Naive thymus-derived CD8-positive, alpha-beta T cell (primary cell): ENCODE results near the gene LMF1. TPM values are rescaled to one million over a fixed set of nuclear protein-coding genes. Genes with fewer than 3 reads are reported as not detected.
A peak's percentile ranks its signal among the peaks of the same experiment; 100 is the strongest.
"Not testable (repeated sequence)": the region's sequence is repeated elsewhere in the genome, so short reads cannot be mapped to it uniquely, and the experiment has no call there.

Experiments
- ATAC-seq, 2 donors: fragments of 150-1000 bp; cut with Tn5 transposase in 1 of 2; sonication (Bioruptor Pico), chemical (Tn5 transposase) in 1 of 2; 1 replicate in 1 of 2; 2 replicates in 1 of 2; pipeline ENCODE4 v1.10.0; 2021; ENCODE audit warnings: mild to moderate bottlenecking in 2 of 2, moderate library complexity in 2 of 2
- POLR2A ChIA-PET: fragments of 350-600 bp; sonication (Branson Sonifier 250); formaldehyde crosslinking; loops from one replicate; lab custom pipeline; 2021; ENCODE audit warnings: antibody characterized with exemption; lab: Charles Lee
- DNase-seq, 10 donors: peaks; one replicate each; pipeline versions ENCODE4 v3.0.0 to v3.0.0-alpha.2; 2020 to 2022
- H3K27ac Mint-ChIP-seq, 10 donors: one replicate each; pipeline ENCODE4 v1.8.0; 2020 to 2022; ENCODE audit warnings: mild to moderate bottlenecking in 10 of 10, mixed read lengths in 10 of 10, moderate library complexity in 4 of 10, inconsistent platforms in 1 of 10
- H3K27me3 Mint-ChIP-seq, 5 donors: one replicate each; pipeline ENCODE4 v1.8.0; 2021 to 2022; ENCODE audit warnings: mixed read lengths in 5 of 5
- H3K36me3 Mint-ChIP-seq, 3 donors: one replicate each; pipeline ENCODE4 v1.8.0; 2020 to 2022; ENCODE audit warnings: mixed read lengths in 3 of 3, mild to moderate bottlenecking in 2 of 3, inconsistent platforms in 1 of 3
- H3K4me1 Mint-ChIP-seq, 4 donors: one replicate each; pipeline ENCODE4 v1.8.0; 2021 to 2022; ENCODE audit warnings: mixed read lengths in 4 of 4
- H3K4me3 Mint-ChIP-seq, 10 donors: one replicate each; pipeline ENCODE4 v1.8.0; 2020 to 2022; ENCODE audit warnings: mild to moderate bottlenecking in 10 of 10, mixed read lengths in 10 of 10, moderate library complexity in 6 of 10, inconsistent platforms in 1 of 10
- H3K9me3 Mint-ChIP-seq, 9 donors: one replicate each; pipeline ENCODE4 v1.8.0; 2020 to 2022; ENCODE audit warnings: mixed read lengths in 9 of 9, mild to moderate bottlenecking in 3 of 9, inconsistent platforms in 1 of 9, moderate library complexity in 1 of 9
- polyA plus RNA-seq, 3 donors: library from polyadenylated mRNA; unstranded; fragments of 300-500 nt; fragmentation: Illumina TruSeq; gene quantifications; one replicate each; pipeline ENCODE4 v1.2.3, GENCODE V29; 2021
- total RNA-seq, 8 experiments: library from RNA in 2 of 8; stranded (reverse) in 2 of 8; gene quantifications; one replicate each; pipeline ENCODE4 v1.2.3 and lab custom pipeline; 2021 to 2026

Gene LMF1
- total and polyA plus RNA-seq, 5 experiments from 2014 or later: 12.2 to 45.1 (median 13.6) TPM

DNA sequence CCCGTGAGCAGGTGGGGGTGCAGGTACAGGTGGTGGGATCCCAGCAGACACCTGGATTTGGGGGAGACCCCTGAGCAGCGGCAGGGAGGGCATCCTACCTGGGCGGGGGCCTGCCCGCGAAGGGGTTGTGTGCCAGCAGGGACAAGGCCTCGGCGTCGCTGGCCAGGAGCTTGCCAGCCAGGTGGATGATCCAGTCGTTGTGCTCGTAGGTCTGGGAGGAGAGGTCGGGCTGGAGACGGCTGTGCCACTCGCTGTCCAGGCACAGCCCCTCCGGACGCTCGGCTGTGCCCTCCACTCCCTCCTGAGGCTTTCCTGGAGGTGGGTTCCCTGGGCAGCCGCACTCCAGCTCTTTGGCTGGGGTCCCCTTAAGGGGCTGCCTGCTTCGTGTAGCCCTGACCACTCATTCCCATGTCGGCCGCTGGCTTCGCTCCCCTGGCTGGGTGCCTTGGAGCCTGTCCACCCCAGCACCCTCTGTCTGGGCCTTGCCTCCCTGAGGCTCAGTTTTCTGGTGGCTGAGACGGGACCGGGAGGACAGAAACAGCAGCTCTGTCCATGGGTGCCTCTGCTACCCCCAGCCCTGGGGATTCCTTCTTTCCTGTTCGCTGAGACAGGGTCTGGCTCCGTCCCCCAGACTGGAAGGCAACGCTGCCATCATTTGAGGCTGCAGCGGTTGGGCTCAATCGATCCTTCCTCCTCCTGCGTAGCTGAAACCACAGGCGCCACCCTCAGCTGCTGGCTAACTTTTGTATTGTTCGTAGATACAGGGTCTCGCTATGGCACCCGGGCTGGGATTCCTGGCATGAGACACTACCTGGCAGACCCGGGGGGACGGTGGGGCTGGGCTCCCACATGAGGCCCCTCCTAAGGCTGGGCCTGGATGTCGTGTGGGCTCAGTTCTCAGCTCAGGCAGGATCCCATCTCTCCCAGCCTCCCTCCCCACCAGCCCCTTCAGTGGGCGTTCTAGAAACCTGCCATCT is 101.7 kb downstream of the LMF1 start:
- Mint-ChIP-seq H3K27ac (no peak overlapping the region), H3K9me3 (peaks cover 0 to 9% (median 0%) of the 10 kb centered on the region in 9 donors), H3K27me3 (no peaks in the 10 kb centered on the region), H3K4me3 (no peak overlapping the region), H3K36me3 (peaks cover 0 to 22% (median 9%) of the 10 kb centered on the region in 3 donors), H3K4me1 (peaks cover 0 to 2% (median under 1%) of the 10 kb centered on the region in 4 donors)
- DNase-seq (no peak), ATAC-seq (no peak)
- POLR2A ChIA-PET: no interaction called here

DNA sequence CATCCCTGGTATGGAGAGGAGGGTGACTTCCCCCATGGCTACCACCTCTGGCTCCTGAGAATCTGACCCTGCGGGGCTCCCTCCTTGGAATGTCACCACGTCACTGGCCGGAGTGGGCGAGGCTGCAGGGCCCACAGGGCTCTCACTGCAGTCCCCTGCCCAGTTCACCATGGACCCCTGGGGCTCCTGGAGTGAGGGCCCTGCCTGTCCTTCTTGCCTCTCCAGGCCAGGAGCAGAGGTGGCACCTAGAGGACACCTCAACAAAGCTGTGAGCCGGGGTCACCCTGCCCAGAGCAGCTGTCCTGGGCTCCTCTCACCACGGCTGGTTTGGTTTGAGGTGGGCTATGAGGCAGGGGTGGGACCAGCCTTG is 102.4 kb downstream of the LMF1 start:
- ATAC-seq: no peak

DNA sequence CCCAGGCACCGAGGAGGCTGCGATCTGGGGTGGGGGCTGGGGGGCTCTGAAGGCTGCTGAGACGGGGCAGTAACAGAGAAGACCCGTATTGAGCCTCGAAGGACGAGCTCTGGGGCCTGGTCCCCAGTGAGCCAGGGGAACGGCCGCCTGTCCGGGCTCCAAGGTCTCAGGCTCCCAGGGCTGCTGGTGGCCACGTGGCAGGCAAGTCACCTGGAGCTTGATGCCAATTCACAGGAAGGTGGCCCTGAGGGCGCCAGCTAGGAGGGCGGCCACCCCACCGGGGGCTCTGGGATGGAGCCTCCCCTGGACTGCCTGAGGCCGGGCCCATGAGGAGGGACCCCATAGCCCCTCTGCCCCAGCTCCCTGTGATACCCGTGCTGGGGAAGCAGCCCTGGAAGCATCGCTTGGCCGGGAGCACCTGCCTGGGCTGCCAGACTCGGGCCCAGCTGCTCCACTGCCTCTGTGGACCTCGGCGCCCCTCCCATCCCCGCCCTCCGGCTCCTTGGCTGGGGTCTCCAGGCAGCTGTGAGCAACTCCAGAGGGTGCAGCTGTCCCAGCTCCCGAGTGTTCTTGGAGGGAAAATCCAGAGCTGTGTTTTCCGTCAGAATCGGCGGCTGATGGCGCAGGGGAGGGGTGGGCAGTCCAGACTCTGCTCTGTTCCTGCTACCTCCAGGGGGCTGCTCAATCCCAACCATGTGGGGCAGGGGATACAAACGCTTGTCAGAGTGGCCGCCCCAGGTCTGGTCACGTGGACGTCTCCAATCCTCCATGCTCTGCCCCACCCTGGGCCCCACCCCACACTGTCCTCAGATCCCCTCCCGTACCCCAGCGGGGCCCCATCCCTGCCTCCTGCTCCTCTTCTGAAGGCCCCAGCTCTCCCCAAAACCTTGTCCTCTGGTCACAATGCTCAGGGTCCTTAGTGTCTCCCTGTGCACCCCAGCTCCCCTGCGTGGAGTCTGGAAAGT is 103.1 kb downstream of the LMF1 start:
- H3K4me1 Mint-ChIP-seq: peaks cover 0 to 4% (median 1%) of the 10 kb centered on the region in 4 donors
- POLR2A ChIA-PET: no interaction called here
- no peak overlapping the region for H3K27ac Mint-ChIP-seq
- ATAC-seq: no peak
- peaks cover 0 to 16% (median 5%) of the 10 kb centered on the region in 3 donors for H3K36me3 Mint-ChIP-seq
- DNase-seq: peak in 1 of 10 donors; percentile 26
- no peak overlapping the region for H3K4me3 Mint-ChIP-seq
- no peaks in the 10 kb centered on the region for H3K27me3 Mint-ChIP-seq
- peaks cover 0 to 16% (median 7%) of the 10 kb centered on the region in 9 donors for H3K9me3 Mint-ChIP-seq

More for the DNA sequence above, 102.4 kb downstream of the LMF1 start:
- Mint-ChIP-seq H3K27ac (no peak overlapping the region), H3K36me3 (peaks cover 0 to 16% (median 5%) of the 10 kb centered on the region in 3 donors), H3K4me3 (no peak overlapping the region), H3K27me3 (no peaks in the 10 kb centered on the region), H3K9me3 (peaks cover 0 to 9% (median 2%) of the 10 kb centered on the region in 9 donors), H3K4me1 (peaks cover 0 to 3% (median 1%) of the 10 kb centered on the region in 4 donors)
- POLR2A ChIA-PET: no interaction called here
- peak in 1 of 10 donors; percentile 40 for DNase-seq

DNA sequence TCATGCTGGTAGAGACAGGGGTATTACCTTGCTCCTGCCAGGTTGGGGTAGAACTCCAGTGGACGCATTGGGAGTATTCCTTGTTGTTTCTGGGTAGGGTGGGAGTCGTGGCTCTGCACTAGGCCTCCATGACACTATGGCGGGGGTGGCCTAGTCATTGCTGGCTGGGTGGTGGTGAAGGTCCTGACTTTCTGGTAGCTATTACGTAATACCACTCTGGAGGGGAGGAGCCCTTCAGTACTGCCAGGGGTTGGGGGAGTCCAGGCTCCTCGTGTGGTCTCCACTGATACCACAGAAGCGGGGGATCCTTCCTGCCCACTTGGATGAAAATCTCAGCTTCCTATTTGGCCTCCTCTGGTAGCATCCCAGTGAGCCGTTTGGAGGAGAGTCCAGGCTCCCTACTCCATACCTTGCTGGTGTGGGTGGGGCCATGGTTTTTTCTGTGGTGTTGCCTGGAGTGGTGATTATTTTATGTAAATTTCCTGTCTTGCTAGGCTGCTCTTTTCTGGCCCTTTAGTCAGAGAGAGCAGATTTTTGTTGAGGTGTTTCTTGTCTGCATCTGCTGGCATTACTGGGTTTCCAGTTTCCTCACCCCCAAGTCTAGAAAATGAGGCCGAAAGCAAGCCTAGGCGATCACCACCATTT is 104.4 kb downstream of the LMF1 start:
- no peak overlapping the region for H3K27ac Mint-ChIP-seq
- DNase-seq: no peak
- no peaks in the 10 kb centered on the region for H3K27me3 Mint-ChIP-seq
- no peak for ATAC-seq
- H3K4me3 Mint-ChIP-seq: no peak overlapping the region
- peaks cover 0 to 23% (median 9%) of the 10 kb centered on the region in 9 donors for H3K9me3 Mint-ChIP-seq
- H3K4me1 Mint-ChIP-seq: peaks cover 0 to 2% (median 1%) of the 10 kb centered on the region in 4 donors
- H3K36me3 Mint-ChIP-seq: peaks cover 0 to 12% (median 6%) of the 10 kb centered on the region in 3 donors
- POLR2A ChIA-PET: no interaction called here

DNA sequence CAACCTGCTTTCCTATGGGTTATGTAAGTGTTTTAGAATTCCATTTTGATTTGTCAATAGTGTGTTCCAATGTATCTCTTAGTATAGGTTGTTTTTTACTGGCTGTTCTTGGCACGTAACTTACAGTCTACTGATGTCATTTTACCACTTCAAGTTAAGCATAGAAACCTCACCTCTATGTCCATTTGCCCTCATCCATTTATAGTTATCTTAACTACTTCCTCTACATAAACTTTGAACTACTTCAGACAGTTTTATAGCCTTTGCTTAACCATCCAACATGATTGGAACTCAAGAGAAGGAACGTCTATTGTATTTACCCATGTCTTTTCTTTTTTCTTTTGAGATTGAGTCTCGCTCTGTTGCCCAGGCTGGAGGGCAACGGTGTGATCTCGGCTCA is 105.8 kb downstream of the LMF1 start:
- DNase-seq (no peak), ATAC-seq (no peak)
- peaks cover 0 to 2% (median 2%) of the 10 kb centered on the region in 4 donors for H3K4me1 Mint-ChIP-seq
- H3K27ac Mint-ChIP-seq: no peak overlapping the region
- POLR2A ChIA-PET: no interaction called here
- H3K4me3 Mint-ChIP-seq: no peak overlapping the region
- peaks cover 0 to 36% (median 18%) of the 10 kb centered on the region in 9 donors for H3K9me3 Mint-ChIP-seq
- peaks cover 6 to 12% (median 8%) of the 10 kb centered on the region in 3 donors for H3K36me3 Mint-ChIP-seq
- no peaks in the 10 kb centered on the region for H3K27me3 Mint-ChIP-seq

DNA sequence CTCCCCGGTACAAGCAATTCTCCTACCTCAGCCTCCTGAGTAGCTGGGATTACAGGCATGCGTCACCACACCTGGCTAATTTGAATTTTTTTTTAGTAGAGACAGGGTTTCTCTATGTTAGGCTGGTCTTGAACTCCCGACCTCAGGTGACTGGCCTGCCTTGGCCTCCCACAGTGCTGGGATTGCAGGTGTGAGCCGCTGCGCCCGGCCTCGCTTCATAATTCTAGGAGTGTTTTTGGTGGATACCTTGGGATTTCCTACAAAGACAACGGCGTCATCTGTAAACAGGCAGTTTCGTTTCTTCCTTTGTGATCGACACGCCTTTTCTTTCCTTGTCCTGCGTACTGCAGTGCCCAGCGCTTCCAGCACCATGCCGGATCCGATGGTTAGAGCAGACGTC is 109.3 kb downstream of the LMF1 start:
- POLR2A ChIA-PET: no interaction called here
- DNase-seq: peak in 1 of 10 donors; percentile 3
- Mint-ChIP-seq H3K27me3 (no peaks in the 10 kb centered on the region), H3K27ac (peak overlapping the region in 1 of 10 donors; percentile 22), H3K4me1 (peaks cover 0 to 2% (median 2%) of the 10 kb centered on the region in 4 donors), H3K4me3 (no peak overlapping the region), H3K36me3 (peaks cover 3 to 8% (median 4%) of the 10 kb centered on the region in 3 donors), H3K9me3 (peaks cover 0 to 42% (median 18%) of the 10 kb centered on the region in 9 donors)
- ATAC-seq: no peak

DNA sequence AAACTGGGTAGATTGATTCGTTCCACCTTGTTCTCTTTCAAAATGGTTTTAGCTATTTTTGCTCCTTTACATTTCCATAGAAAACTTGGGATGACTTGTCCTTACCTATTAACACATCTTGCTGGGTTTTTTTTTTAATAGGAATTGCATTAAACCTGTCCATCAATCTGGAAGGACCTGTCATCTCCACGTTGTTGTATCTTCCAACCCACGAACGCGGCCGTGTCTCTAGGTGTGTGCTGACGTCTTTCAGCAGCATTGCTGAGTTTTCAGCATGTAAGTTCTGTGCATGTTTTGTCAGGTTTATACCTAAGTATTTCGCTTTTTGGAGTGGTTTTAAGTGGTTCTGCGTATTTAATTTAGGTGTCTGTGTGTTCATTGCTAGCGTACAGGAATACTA is 109.9 kb downstream of the LMF1 start:
- POLR2A ChIA-PET: no interaction called here
- Mint-ChIP-seq H3K9me3 (peaks cover 0 to 45% (median 18%) of the 10 kb centered on the region in 9 donors), H3K27ac (peak overlapping the region in 2 of 10 donors; percentile 9 to 17), H3K4me3 (no peak overlapping the region), H3K27me3 (no peaks in the 10 kb centered on the region), H3K36me3 (peaks cover 0 to 8% (median 4%) of the 10 kb centered on the region in 3 donors), H3K4me1 (peaks cover 0 to 2% (median 2%) of the 10 kb centered on the region in 4 donors)
- ATAC-seq (no peak), DNase-seq (peak in 1 of 10 donors; percentile 46)

DNA sequence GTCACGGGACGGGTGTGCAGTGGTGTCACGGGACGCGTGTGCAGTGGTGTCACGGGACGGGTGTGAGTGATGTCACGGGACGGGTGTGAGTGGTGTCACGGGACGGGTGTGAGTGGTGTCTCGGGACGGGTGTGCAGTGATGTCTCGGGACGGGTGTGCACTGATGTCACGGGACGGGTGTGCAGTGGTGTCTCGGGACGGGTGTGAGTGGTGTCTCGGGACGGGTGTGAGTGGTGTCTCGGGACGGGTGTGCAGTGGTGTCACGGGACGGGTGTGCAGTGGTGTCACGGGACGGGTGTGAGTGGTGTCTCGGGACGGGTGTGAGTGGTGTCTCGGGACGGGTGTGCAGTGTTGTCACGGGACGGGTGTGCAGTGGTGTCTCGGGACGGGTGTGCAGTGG is 111.8 kb downstream of the LMF1 start:
- H3K36me3 Mint-ChIP-seq, H3K27ac Mint-ChIP-seq, H3K27me3 Mint-ChIP-seq, ATAC-seq, H3K4me3 Mint-ChIP-seq, POLR2A ChIA-PET, H3K4me1 Mint-ChIP-seq: not testable (repeated sequence)
- DNase-seq: peak in 1 of 10 donors; percentile 49
- H3K9me3 Mint-ChIP-seq: peaks cover 0 to 46% (median 9%) of the 10 kb centered on the region in 9 donors

DNA sequence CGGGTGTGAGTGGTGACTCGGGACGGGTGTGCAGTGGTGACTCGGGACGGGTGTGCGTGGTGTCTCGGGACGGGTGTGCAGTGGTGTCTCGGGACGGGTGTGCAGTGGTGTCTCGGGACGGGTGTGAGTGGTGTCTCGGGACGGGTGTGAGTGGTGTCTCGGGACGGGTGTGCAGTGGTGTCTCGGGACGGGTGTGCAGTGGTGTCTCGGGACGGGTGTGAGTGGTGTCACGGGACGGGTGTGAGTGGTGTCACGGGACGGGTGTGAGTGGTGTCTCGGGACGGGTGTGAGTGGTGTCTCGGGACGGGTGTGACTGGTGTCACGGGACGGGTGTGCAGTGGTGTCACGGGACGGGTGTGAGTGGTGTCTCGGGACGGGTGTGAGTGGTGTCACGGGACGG is 112.3 kb downstream of the LMF1 start:
- H3K4me1 Mint-ChIP-seq, ATAC-seq, H3K36me3 Mint-ChIP-seq, H3K27me3 Mint-ChIP-seq, POLR2A ChIA-PET, H3K27ac Mint-ChIP-seq: not testable (repeated sequence)
- peaks cover 0 to 45% (median 9%) of the 10 kb centered on the region in 9 donors for H3K9me3 Mint-ChIP-seq
- peak in 1 of 10 donors; percentile 45 for DNase-seq
- peak overlapping the region in 1 of 10 donors; percentile 10 for H3K4me3 Mint-ChIP-seq

DNA sequence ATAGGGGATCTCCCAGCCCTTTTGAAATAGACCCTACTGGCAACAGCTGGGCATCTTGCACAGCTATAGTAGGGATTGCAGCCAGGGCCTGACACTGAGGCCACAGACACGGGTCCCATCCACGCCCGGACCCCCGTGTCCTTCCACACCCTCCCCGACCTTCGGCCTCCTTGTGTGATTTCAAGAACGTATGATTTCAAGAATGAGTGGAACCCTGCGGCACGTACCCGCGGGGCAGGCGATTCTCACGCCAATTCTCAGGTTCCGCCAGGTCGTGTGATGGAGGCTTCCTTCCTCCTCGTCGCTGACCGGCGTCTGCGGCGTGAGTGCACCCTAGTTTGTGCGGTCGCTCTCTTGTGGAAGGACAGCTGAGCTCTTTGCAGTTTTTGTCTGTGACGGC is 114.0 kb downstream of the LMF1 start:
- Mint-ChIP-seq H3K4me3 (no peak overlapping the region), H3K27me3 (no peaks in the 10 kb centered on the region), H3K27ac (no peak overlapping the region), H3K36me3 (peaks cover 0 to 8% (median 3%) of the 10 kb centered on the region in 3 donors), H3K4me1 (peaks cover 0 to 4% (median 0%) of the 10 kb centered on the region in 4 donors), H3K9me3 (peaks cover 0 to 38% (median 9%) of the 10 kb centered on the region in 9 donors)
- peak in 1 of 10 donors; percentile 54 for DNase-seq
- ATAC-seq: no peak
- POLR2A ChIA-PET: no interaction called here

DNA sequence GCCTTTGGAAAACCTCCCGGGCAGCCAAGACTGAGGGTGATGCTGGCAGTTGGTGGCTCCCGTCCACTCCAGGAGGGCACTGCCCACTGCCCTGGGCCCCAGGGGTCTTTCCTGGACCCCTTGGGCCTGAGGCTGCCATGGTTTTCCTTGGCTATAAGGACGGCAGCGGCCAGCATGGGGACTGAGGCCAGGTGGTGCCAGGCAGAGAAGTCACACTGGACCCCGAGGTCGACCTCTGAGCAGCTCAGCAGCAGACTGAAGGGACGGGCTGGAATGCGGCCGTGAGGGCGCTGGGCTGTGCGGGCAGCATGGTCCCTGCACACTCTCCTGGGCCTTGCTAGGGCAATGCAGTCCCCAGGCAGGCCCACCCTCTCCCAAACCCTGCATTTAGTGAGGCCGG is 114.7 kb downstream of the LMF1 start:
- Mint-ChIP-seq H3K36me3 (peaks cover 0 to 8% (median 2%) of the 10 kb centered on the region in 3 donors), H3K4me1 (peaks cover 0 to 4% (median 0%) of the 10 kb centered on the region in 4 donors), H3K27ac (no peak overlapping the region), H3K9me3 (peaks cover 0 to 31% (median 9%) of the 10 kb centered on the region in 9 donors), H3K27me3 (no peaks in the 10 kb centered on the region), H3K4me3 (no peak overlapping the region)
- ATAC-seq (no peak), DNase-seq (peak in 1 of 10 donors; percentile 47)
- POLR2A ChIA-PET: no interaction called here

DNA sequence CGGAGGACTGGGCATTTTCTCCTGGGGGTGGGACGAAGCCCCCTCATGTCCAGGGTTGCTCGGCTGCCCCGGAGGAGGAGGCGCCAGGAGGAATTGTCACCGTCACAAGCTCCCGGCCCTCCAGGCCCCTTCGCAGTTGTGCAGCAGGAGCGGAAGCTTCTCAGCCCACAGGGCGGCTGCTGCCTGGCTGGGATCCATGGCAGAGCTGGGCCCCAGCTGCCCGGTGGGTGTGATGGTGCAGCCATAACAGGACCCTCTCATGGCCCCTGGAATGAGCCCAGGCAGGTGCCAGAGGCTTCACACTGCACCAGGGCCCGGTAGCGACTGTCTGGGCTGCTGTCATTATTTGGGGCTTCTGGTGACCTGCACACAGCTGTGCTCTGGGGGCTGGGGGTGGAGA is 115.3 kb downstream of the LMF1 start:
- no peak overlapping the region for H3K4me3 Mint-ChIP-seq
- no peaks in the 10 kb centered on the region for H3K27me3 Mint-ChIP-seq

More for the DNA sequence above, 115.3 kb downstream of the LMF1 start:
- ATAC-seq: no peak
- Mint-ChIP-seq H3K27ac (no peak overlapping the region), H3K9me3 (peaks cover 0 to 25% (median 2%) of the 10 kb centered on the region in 9 donors), H3K36me3 (peaks cover 0 to 2% (median 2%) of the 10 kb centered on the region in 3 donors), H3K4me1 (peaks cover 0 to 2% (median 0%) of the 10 kb centered on the region in 4 donors)
- peak in 1 of 10 donors; percentile 50 for DNase-seq
- POLR2A ChIA-PET: no interaction called here
